Bronchial epithelial cell (primary cell): ENCODE results near the gene OAT. TPM values are rescaled to one million over a fixed set of nuclear protein-coding genes. Genes with fewer than 3 reads are reported as not detected.

Experiments used
- DNase-seq: peaks from one replicate; pipeline ENCODE4 v3.0.0-alpha.2; 2010; ENCODE audit warnings: low read depth
- FAIRE-seq: peaks from 2 replicates; lab custom pipeline; 2011; peaks lifted over from hg19 to GRCh38; lab: Jason Lieb, UNC
- H3K27me3 ChIP-seq: 2 replicates; pipeline ENCODE4 v1.5.1; 2011; ENCODE audit warnings: low read length; ENCODE audit not compliant: control insufficient read depth, insufficient read depth
- H3K36me3 ChIP-seq: 2 replicates; pipeline ENCODE4 v1.5.1; 2011; ENCODE audit warnings: low read length; ENCODE audit not compliant: control insufficient read depth, insufficient read depth
- H3K4me3 ChIP-seq: 2 replicates; pipeline ENCODE4 v1.5.1; 2011; ENCODE audit warnings: mild to moderate bottlenecking, low read depth, low read length, control low read depth
- total RNA-seq: library from RNA; depleted of rRNA; stranded (reverse); fragments of >200 nt; gene quantifications from 2 replicates; pipeline ENCODE4 v1.2.1, GENCODE V29; 2014
- TF ChIP-seq, protein P1 (sequence below): IDR thresholded peaks from 2 replicates; pipeline ENCODE4 v1.5.1; 2011; ENCODE audit warnings: mild to moderate bottlenecking, moderate library complexity, low read length, control low read depth, inconsistent platforms; ENCODE audit not compliant: insufficient read depth, severe bottlenecking

Gene OAT
- total RNA-seq, result 117 and 130 TPM in 2 replicates

- TF ChIP-seq, protein P1, sequence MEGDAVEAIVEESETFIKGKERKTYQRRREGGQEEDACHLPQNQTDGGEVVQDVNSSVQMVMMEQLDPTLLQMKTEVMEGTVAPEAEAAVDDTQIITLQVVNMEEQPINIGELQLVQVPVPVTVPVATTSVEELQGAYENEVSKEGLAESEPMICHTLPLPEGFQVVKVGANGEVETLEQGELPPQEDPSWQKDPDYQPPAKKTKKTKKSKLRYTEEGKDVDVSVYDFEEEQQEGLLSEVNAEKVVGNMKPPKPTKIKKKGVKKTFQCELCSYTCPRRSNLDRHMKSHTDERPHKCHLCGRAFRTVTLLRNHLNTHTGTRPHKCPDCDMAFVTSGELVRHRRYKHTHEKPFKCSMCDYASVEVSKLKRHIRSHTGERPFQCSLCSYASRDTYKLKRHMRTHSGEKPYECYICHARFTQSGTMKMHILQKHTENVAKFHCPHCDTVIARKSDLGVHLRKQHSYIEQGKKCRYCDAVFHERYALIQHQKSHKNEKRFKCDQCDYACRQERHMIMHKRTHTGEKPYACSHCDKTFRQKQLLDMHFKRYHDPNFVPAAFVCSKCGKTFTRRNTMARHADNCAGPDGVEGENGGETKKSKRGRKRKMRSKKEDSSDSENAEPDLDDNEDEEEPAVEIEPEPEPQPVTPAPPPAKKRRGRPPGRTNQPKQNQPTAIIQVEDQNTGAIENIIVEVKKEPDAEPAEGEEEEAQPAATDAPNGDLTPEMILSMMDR, result no peak
- FAIRE-seq, result no peak
Observed at GRCh38 chr10:124418726-124419501, at the start of gene OAT. Gene OAT, minus strand, starts transcription at chr10:124418923. Its CDS starts 6,752 bp downstream, at chr10:124412171.

DNA sequence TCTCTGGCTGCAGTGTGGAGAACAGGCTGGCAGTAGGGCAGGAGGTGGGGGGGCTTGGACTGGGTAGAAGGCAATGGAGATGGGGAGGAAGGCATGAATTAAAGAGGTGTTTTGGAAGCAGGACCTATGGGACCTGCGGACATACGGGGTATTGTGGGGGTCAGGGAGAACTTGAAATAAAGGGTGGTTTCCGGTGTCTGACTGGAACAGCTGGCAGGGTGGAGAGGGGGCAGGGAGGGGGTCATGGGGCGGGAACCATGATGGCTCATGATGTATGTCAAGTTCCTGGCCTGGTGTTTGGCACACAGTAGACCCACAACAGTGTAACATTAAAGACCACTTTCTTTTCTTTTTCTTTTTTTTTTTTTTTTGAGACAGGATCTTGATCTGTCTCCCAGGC is 48.4 kb upstream of the OAT start:
- Histone ChIP-seq H3K4me3 (no peak overlapping the region), H3K36me3 (no peaks in the 10 kb centered on the region), H3K27me3 (no peaks in the 10 kb centered on the region)
- FAIRE-seq (no peak), DNase-seq (no peak)
- TF ChIP-seq, protein P1, result no peak

More at GRCh38 chr10:124418726-124419501, at the start of gene OAT:
- no peaks in the 10 kb centered on the region for H3K27me3 ChIP-seq
- DNase-seq, result peak; percentile 82
- H3K4me3 ChIP-seq, result peak within 1 kb of the TSS; percentile 65
- no peaks in the 10 kb centered on the region for H3K36me3 ChIP-seq

- Histone ChIP-seq H3K27me3 (no peaks in the 10 kb centered on the region), H3K4me3 (no peak overlapping the region), H3K36me3 (no peaks in the 10 kb centered on the region)
- TF ChIP-seq, protein P1, result no peak
- FAIRE-seq, result no peak
- DNase-seq, result no peak
Observed at GRCh38 chr10:124465777-124466488, 47.2 kb upstream of the OAT start.

DNA sequence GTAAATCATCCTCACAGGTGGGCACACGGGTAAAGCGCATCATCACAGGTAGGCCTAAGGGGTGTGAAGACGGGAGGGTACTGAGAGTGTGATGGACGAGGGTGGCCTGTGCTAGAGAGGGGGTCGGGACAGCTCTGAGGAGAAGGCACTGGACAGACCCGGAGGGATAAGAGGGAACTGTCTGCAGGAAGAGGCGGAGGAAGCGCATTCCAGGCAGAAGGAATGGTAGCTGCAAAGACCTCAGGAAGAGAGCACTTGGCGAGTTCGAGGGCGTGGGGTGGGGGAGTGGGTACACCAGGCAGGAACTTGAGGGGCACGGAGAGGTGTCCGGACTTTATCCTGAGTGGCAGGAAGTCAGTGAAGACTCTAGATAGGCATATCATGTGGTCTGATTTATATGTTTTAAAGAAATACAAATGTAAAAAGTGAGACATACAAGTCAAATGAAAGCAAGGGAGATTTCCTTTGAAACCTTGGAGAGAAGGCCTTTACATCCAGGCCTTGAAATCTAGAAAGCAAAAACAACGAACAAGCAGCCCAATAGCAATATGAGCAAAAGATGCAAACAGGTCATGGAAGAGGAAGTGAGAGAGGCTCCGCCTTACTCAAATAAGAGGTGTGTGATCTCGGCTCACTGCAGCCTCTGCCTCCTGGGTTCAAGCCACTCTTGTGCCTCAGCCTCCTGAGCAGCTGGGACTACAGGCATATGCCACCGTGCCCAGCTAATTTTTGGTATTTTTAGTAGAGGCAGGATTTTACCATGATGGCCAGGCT is 46.5 kb upstream of the OAT start:
- no peak for DNase-seq
- FAIRE-seq, result no peak
- TF ChIP-seq, protein P1, result no peak
- H3K27me3 ChIP-seq, result no peaks in the 10 kb centered on the region
- H3K36me3 ChIP-seq, result no peaks in the 10 kb centered on the region
- H3K4me3 ChIP-seq, result no peak overlapping the region

GRCh38 chr10:124464028-124464965 is 45.6 kb upstream of the OAT start:
- Histone ChIP-seq H3K4me3 (no peak overlapping the region), H3K27me3 (no peaks in the 10 kb centered on the region), H3K36me3 (no peaks in the 10 kb centered on the region)
- FAIRE-seq (no peak), DNase-seq (no peak)
- TF ChIP-seq, protein P1, result no peak
